Left lung (tissue), 10 donors: ENCODE data around the gene S100A6. TPM values are rescaled to one million over a fixed set of nuclear protein-coding genes. Genes with fewer than 3 reads are reported as not detected.

Source experiments
- ATAC-seq: fragments of 200-7000 bp; cut with Tn5 transposase; one replicate; pipeline ENCODE4 v1.9.1; 2020; ENCODE audit warnings: moderate library complexity
- DNase-seq, 4 donors: peaks; one replicate each; pipeline ENCODE4 v3.0.0-alpha.2; 2013 to 2020
- H3K27ac ChIP-seq, 2 donors: fragments of 200-600 bp; sonication (generic) in 1 of 2; one replicate each; pipeline versions ENCODE4 v1.5.0 to v1.8.0; 2020 to 2021
- H3K27me3 ChIP-seq, 2 donors: fragments of 200-600 bp; sonication (generic) in 1 of 2; one replicate each; pipeline versions ENCODE4 v1.5.0 to v1.8.0; 2020 to 2021
- H3K36me3 ChIP-seq, 2 donors: fragments of 200-600 bp; sonication (generic) in 1 of 2; one replicate each; pipeline versions ENCODE4 v1.5.0 to v1.8.0; 2020 to 2021
- H3K4me1 ChIP-seq, 2 donors: fragments of 200-600 bp; one replicate each; pipeline ENCODE4 v1.8.0; 2021
- H3K4me3 ChIP-seq, 2 donors: fragments of 200-600 bp; sonication (generic) in 1 of 2; one replicate each; pipeline versions ENCODE4 v1.5.0 to v1.8.0; 2020 to 2021; ENCODE audit warnings: mild to moderate bottlenecking in 1 of 2
- H3K9me3 ChIP-seq, 2 donors: fragments of 200-600 bp; sonication (generic) in 1 of 2; one replicate each; pipeline versions ENCODE4 v1.5.0 to v1.8.0; 2020 to 2021
- CTCF ChIP-seq, 2 donors: fragments of 200-600 bp; sonication (generic) in 1 of 2; IDR thresholded peaks; one replicate each; pipeline versions ENCODE4 v1.5.0 to v1.8.0; 2021; ENCODE audit warnings: antibody characterized with exemption in 2 of 2
- intact Hi-C, 2 donors: fragments of 100-400 bp; cut with DNase I; formaldehyde crosslinking; loops; one replicate each; pipeline versions ENCODE4 v1.11.2 to v1.14.2; 2022
- polyA plus RNA-seq, 6 donors: library from polyadenylated mRNA; unstranded; fragments of 120-200 nt; gene quantifications; one replicate each; pipeline ENCODE4 v1.2.1, GENCODE V29; 2013; ENCODE audit not compliant: insufficient read length in 6 of 6
- total RNA-seq, 2 donors: library from RNA; stranded (reverse); fragmentation: NEBNext Ultra II Directional; extraction: Animal tissue kit (Norgen Biotek cat#: 25700); gene quantifications; one replicate each; pipeline ENCODE4 v1.2.1, GENCODE V29; 2021
- donor health status: DM: no; HTN: yes; CAD: no.
- donor health status: DM: no; HTN: no; CAD: no.

Gene S100A6
- total and polyA plus RNA-seq, 8 donors: 156 to 1,797 (median 210) TPM

- Histone ChIP-seq H3K9me3 (no peaks in the 10 kb centered on the region), H3K27ac (no peak overlapping the region), H3K4me1 (no peaks in the 10 kb centered on the region), H3K36me3 (no peaks in the 10 kb centered on the region), H3K27me3 (no peaks in the 10 kb centered on the region), H3K4me3 (no peak overlapping the region)
- intact Hi-C loops: no loop called here
- TF ChIP-seq CTCF (IDR thresholded peaks at IDR 0.05): no peak
- DNase-seq (peak in 1 of 4 donors; percentile 60), ATAC-seq (no peak)
Measured at GRCh38 chr1:153498746-153499145, 37.0 kb downstream of the S100A6 start.

- Histone ChIP-seq H3K27me3 (no peaks in the 10 kb centered on the region), H3K27ac (no peak overlapping the region), H3K4me3 (no peak overlapping the region), H3K4me1 (no peaks in the 10 kb centered on the region), H3K36me3 (no peaks in the 10 kb centered on the region), H3K9me3 (no peaks in the 10 kb centered on the region)
- intact Hi-C loops: loop anchor here in 1 of 2 donors (2.0 kb wide), 1 partner anchor 139 kb away; the partner anchor contains the start of gene S100A9
- ATAC-seq (no peak), DNase-seq (no peak)
- TF ChIP-seq CTCF (IDR thresholded peaks at IDR 0.05): no peak
Measured at GRCh38 chr1:153495536-153495935, 40.3 kb downstream of the S100A6 start.

- Histone ChIP-seq H3K27ac (no peak overlapping the region), H3K36me3 (no peaks in the 10 kb centered on the region), H3K4me3 (no peak overlapping the region), H3K9me3 (no peaks in the 10 kb centered on the region), H3K27me3 (no peaks in the 10 kb centered on the region), H3K4me1 (no peaks in the 10 kb centered on the region)
- DNase-seq (peak; percentile 57 to 92 (median 72)), ATAC-seq (peak; percentile 83)
- intact Hi-C loops: loop anchor here in 1 of 2 donors (2.0 kb wide), 1 partner anchor 138 kb away; the partner anchor contains the start of gene S100A9
- TF ChIP-seq CTCF (IDR thresholded peaks at IDR 0.05): peak; percentile 90 to 93
Measured at GRCh38 chr1:153494976-153495535, 40.7 kb downstream of the S100A6 start.

- Histone ChIP-seq H3K4me1 (no peaks in the 10 kb centered on the region), H3K27me3 (no peaks in the 10 kb centered on the region), H3K9me3 (no peaks in the 10 kb centered on the region), H3K4me3 (no peak overlapping the region), H3K36me3 (no peaks in the 10 kb centered on the region), H3K27ac (no peak overlapping the region)
- intact Hi-C loops: no loop called here
- no peak for TF ChIP-seq CTCF (IDR thresholded peaks at IDR 0.05)
- ATAC-seq (no peak), DNase-seq (no peak)
Measured at GRCh38 chr1:153493343-153493960, 42.3 kb downstream of the S100A6 start.

- H3K4me1 ChIP-seq: no peaks in the 10 kb centered on the region
- H3K9me3 ChIP-seq: no peaks in the 10 kb centered on the region
- no peak overlapping the region for H3K4me3 ChIP-seq
- TF ChIP-seq CTCF (IDR thresholded peaks at IDR 0.05): no peak
- intact Hi-C loops: no loop called here
- no peaks in the 10 kb centered on the region for H3K27me3 ChIP-seq
- ATAC-seq (peak; percentile 66), DNase-seq (peak in 1 of 4 donors; percentile 67)
- H3K27ac ChIP-seq: no peak overlapping the region
- no peaks in the 10 kb centered on the region for H3K36me3 ChIP-seq
Measured at GRCh38 chr1:153490272-153491051, 45.3 kb downstream of the S100A6 start.
